A549 (cell line): ENCODE results near the gene KCNIP2.

Experiments
- CBX8 ChIP-seq: fragments of 200-600 bp; sonication (generic); IDR thresholded peaks from 2 replicates; pipeline ENCODE4 v1.6.1; 2016
- TF ChIP-seq, protein P1 (sequence below): fragments of >200 bp; sonication (Bioruptor Twin); formaldehyde crosslinking; IDR thresholded peaks from 3 replicates; pipeline ENCODE4 v1.5.1; 2016
- TF ChIP-seq, protein P2 (sequence below): IDR thresholded peaks from 2 replicates; pipeline ENCODE4 v1.6.1; 2012

DNA sequence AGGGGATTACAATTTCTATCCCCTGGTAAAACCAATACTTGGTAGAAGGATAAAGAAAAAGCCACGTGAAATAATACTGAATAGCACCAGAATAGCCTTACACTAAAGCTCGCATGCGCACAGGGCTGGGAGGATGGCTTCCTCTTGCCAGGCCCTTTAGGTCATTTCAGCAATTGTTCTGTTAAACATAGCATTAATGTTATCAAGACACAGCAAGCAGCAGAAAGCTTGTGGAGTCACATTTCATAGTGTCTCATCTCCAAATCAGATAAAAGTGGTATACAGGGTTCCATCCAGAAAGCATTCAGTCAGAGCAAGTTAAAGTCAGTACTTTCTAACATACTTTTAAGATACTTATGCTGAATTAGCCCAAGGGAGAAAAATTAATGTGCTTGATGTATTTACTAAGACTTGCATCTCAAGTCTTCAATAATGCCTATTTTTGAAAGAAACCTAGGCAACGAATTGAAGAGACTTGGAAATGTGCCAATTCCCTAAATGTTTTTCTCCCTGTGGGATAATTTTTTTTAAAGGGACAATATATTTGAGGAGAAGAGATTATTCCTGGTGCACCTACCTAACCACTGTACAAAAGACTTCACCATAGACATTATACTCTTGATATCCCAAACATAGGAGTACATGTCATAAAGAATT lies 46.1 kb downstream of the KCNIP2 start:
- TF ChIP-seq, protein P1, sequence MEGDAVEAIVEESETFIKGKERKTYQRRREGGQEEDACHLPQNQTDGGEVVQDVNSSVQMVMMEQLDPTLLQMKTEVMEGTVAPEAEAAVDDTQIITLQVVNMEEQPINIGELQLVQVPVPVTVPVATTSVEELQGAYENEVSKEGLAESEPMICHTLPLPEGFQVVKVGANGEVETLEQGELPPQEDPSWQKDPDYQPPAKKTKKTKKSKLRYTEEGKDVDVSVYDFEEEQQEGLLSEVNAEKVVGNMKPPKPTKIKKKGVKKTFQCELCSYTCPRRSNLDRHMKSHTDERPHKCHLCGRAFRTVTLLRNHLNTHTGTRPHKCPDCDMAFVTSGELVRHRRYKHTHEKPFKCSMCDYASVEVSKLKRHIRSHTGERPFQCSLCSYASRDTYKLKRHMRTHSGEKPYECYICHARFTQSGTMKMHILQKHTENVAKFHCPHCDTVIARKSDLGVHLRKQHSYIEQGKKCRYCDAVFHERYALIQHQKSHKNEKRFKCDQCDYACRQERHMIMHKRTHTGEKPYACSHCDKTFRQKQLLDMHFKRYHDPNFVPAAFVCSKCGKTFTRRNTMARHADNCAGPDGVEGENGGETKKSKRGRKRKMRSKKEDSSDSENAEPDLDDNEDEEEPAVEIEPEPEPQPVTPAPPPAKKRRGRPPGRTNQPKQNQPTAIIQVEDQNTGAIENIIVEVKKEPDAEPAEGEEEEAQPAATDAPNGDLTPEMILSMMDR: no peak
- no peak for TF ChIP-seq CBX8
- TF ChIP-seq, protein P2, sequence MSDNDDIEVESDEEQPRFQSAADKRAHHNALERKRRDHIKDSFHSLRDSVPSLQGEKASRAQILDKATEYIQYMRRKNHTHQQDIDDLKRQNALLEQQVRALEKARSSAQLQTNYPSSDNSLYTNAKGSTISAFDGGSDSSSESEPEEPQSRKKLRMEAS: no peak
